A549 (cell line): ENCODE results near the gene BICDL1. TPM values are rescaled to one million over a fixed set of nuclear protein-coding genes. Genes with fewer than 3 reads are reported as not detected.

Source experiments
- ATAC-seq, 2 experiments: fragments of 200-7000 bp in 1 of 2; fragments of >200 bp in 1 of 2; cut with Nextera tagmentation in 1 of 2; cut with Tn5 transposase in 1 of 2; 3 replicates each; pipeline versions ENCODE4 v1.8.0 to v1.9.1; 2018 to 2020; ENCODE audit warnings: mild to moderate bottlenecking in 1 of 2, moderate library complexity in 1 of 2
- CTCF ChIA-PET: fragments of 300-600 bp; sonication (Branson Sonifier 250); formaldehyde crosslinking; extraction: SDS; loops from one replicate; lab custom pipeline; 2021; ENCODE audit warnings: antibody characterized with exemption, inconsistent platforms; lab: Yijun Ruan, JAX
- POLR2A ChIA-PET: fragments of 350-600 bp; formaldehyde crosslinking; extraction: SDS; loops from one replicate; lab custom pipeline; 2021; ENCODE audit warnings: antibody characterized with exemption, inconsistent platforms; lab: Yijun Ruan, JAX
- DNase-seq, 2 experiments: peaks; one replicate each; pipeline versions ENCODE4 v3.0.0 to v3.0.0-alpha.2; 2011 to 2016; ENCODE audit warnings: low read depth in 1 of 2, low spot score in 1 of 2
- FAIRE-seq: peaks from 2 replicates; lab custom pipeline; 2011; peaks lifted over from hg19 to GRCh38; lab: Jason Lieb, UNC
- H3K27ac ChIP-seq, 2 experiments: fragments of >200 bp; sonication (Bioruptor Twin); formaldehyde crosslinking; 3 replicates each; pipeline ENCODE4 v1.5.1; 2016 to 2017
- H3K4me1 ChIP-seq: fragments of >200 bp; sonication (Bioruptor Twin); formaldehyde crosslinking; 3 replicates; pipeline ENCODE4 v1.6.1; 2016
- H3K4me2 ChIP-seq: fragments of >200 bp; sonication (Bioruptor Twin); formaldehyde crosslinking; 3 replicates; pipeline ENCODE4 v1.6.1; 2016
- H3K4me3 ChIP-seq: fragments of >200 bp; sonication (Bioruptor Twin); formaldehyde crosslinking; 3 replicates; pipeline ENCODE4 v1.5.1; 2016
- H3K9me3 ChIP-seq: fragments of >200 bp; sonication (Bioruptor Twin); formaldehyde crosslinking; 3 replicates; pipeline ENCODE4 v1.6.1; 2016
- BCL3 ChIP-seq: fragments of >200 bp; sonication (Bioruptor Twin); formaldehyde crosslinking; IDR thresholded peaks from 3 replicates; pipeline ENCODE4 v1.6.1; 2016
- BHLHE40 ChIP-seq: IDR thresholded peaks from 2 replicates; pipeline ENCODE4 v1.6.1; 2012; ENCODE audit warnings: low read depth, low read length, inconsistent platforms
- CHD2 ChIP-seq: fragments of 150-350 bp; IDR thresholded peaks from 2 replicates; pipeline ENCODE4 v1.6.1; 2014; ENCODE audit warnings: low read length; ENCODE audit not compliant: partially characterized antibody
- CHD4 ChIP-seq: fragments of 200-600 bp; sonication (generic); IDR thresholded peaks from 2 replicates; pipeline ENCODE4 v1.6.1; 2016; ENCODE audit warnings: antibody characterized with exemption, mild to moderate bottlenecking, borderline replicate concordance
- CTCF ChIP-seq: fragments of >200 bp; sonication (Bioruptor Twin); formaldehyde crosslinking; IDR thresholded peaks from 3 replicates; pipeline ENCODE4 v1.5.1; 2016
- ELK1 ChIP-seq: fragments of 150-350 bp; IDR thresholded peaks from 2 replicates; pipeline ENCODE4 v1.6.1; 2014; ENCODE audit warnings: low read depth, mild to moderate bottlenecking, low read length
- ESRRA ChIP-seq: fragments of 150-350 bp; IDR thresholded peaks from 2 replicates; pipeline ENCODE4 v1.6.1; 2014; ENCODE audit warnings: mild to moderate bottlenecking, low read length, borderline replicate concordance
- FOSB ChIP-seq: fragments of 250-450 bp; sonication (Bioruptor Pico); IDR thresholded peaks from 2 replicates; pipeline ENCODE4 v1.5.0; 2020; ENCODE audit warnings: mild to moderate bottlenecking, moderate library complexity
- FOXS1 ChIP-seq: fragments of 250-450 bp; sonication (Bioruptor Pico); IDR thresholded peaks from 2 replicates; pipeline ENCODE4 v1.5.0; 2020; ENCODE audit warnings: mild to moderate bottlenecking, moderate library complexity
- GATA3 ChIP-seq: IDR thresholded peaks from 2 replicates; pipeline ENCODE4 v1.6.1; 2012; ENCODE audit warnings: borderline replicate concordance
- HDAC2 ChIP-seq: fragments of 200-600 bp; sonication (generic); IDR thresholded peaks from 2 replicates; pipeline ENCODE4 v1.6.1; 2016
- HOXA7 ChIP-seq: fragments of 250-450 bp; sonication (Bioruptor Pico); IDR thresholded peaks from 2 replicates; pipeline ENCODE4 v1.5.0; 2020; ENCODE audit warnings: mild to moderate bottlenecking, moderate library complexity
- HOXB5 ChIP-seq: fragments of 250-450 bp; sonication (Bioruptor Pico); IDR thresholded peaks from 2 replicates; pipeline ENCODE4 v1.5.0; 2020; ENCODE audit warnings: mild to moderate bottlenecking, moderate library complexity
- KDM1A ChIP-seq: fragments of 200-600 bp; sonication (generic); IDR thresholded peaks from 2 replicates; pipeline ENCODE4 v1.6.1; 2016; ENCODE audit warnings: low read depth, mild to moderate bottlenecking
- KDM5A ChIP-seq: fragments of 200-600 bp; sonication (generic); IDR thresholded peaks from 2 replicates; pipeline ENCODE4 v1.6.1; 2016; ENCODE audit warnings: antibody characterized with exemption, mild to moderate bottlenecking
- MAFK ChIP-seq: fragments of 450-650 bp; IDR thresholded peaks from 2 replicates; pipeline ENCODE4 v1.6.1; 2014; ENCODE audit not compliant: partially characterized antibody
- MAX ChIP-seq: IDR thresholded peaks from 2 replicates; pipeline ENCODE4 v1.6.1; 2012
- MAZ ChIP-seq: fragments of 150-350 bp; IDR thresholded peaks from 2 replicates; pipeline ENCODE4 v1.6.1; 2014; ENCODE audit warnings: antibody characterized with exemption, low read depth, low read length, borderline replicate concordance
- MYC ChIP-seq: IDR thresholded peaks from 2 replicates; pipeline ENCODE4 v1.6.1; 2012; ENCODE audit warnings: mild to moderate bottlenecking, inconsistent platforms, low read length, improper control_type of control experiment, borderline replicate concordance
- NFE2L2 ChIP-seq: fragments of 150-350 bp; conservative IDR thresholded peaks from 2 replicates; pipeline ENCODE4 v1.6.1; 2014; ENCODE audit warnings: low read length
- NPAS2 ChIP-seq: fragments of 250-450 bp; sonication (Bioruptor Pico); IDR thresholded peaks from 2 replicates; pipeline ENCODE4 v1.8.0; 2022; ENCODE audit warnings: mild to moderate bottlenecking, moderate library complexity, borderline replicate concordance
- POLR2A ChIP-seq: IDR thresholded peaks from 2 replicates; pipeline ENCODE4 v1.6.1; 2012; ENCODE audit warnings: mild to moderate bottlenecking, low read length
- RAD21 ChIP-seq, 2 experiments: fragments of >200 bp in 1 of 2; sonication (Bioruptor Twin) in 1 of 2; formaldehyde crosslinking in 1 of 2; IDR thresholded peaks in 1 of 2; conservative IDR thresholded peaks in 1 of 2; 2 replicates in 1 of 2; 3 replicates in 1 of 2; pipeline ENCODE4 v1.6.1; 2012 to 2018; ENCODE audit warnings: inconsistent platforms in 1 of 2
- RFX5 ChIP-seq: fragments of 450-650 bp; IDR thresholded peaks from 2 replicates; pipeline ENCODE4 v1.7.1; 2014; ENCODE audit warnings: antibody characterized with exemption, mild to moderate bottlenecking, moderate library complexity
- SMC3 ChIP-seq: fragments of >200 bp; sonication (Bioruptor Twin); formaldehyde crosslinking; IDR thresholded peaks from 3 replicates; pipeline ENCODE4 v1.6.1; 2018; ENCODE audit warnings: inconsistent platforms
- TFCP2L1 ChIP-seq: fragments of 250-450 bp; sonication (Bioruptor Pico); IDR thresholded peaks from 2 replicates; pipeline ENCODE4 v1.5.0; 2021; ENCODE audit warnings: mild to moderate bottlenecking
- TP53 ChIP-seq: fragments of 250-450 bp; sonication (Bioruptor Pico); IDR thresholded peaks from 2 replicates; pipeline ENCODE4 v1.5.0; 2021; ENCODE audit warnings: mild to moderate bottlenecking, moderate library complexity
- USF2 ChIP-seq: fragments of 450-650 bp; IDR thresholded peaks from 2 replicates; pipeline ENCODE4 v1.6.1; 2014; ENCODE audit warnings: antibody characterized with exemption
- ZC3H11A ChIP-seq: fragments of 450-650 bp; IDR thresholded peaks from 2 replicates; pipeline ENCODE4 v1.6.1; 2014; ENCODE audit warnings: antibody characterized with exemption, mild to moderate bottlenecking
- WGBS: methylation state at CpG from one replicate; pipeline ENCODE4 v1.1.6; 2017; ENCODE audit errors: missing lambda C conversion rate; 5-methylcytosine and 5-hydroxymethylcytosine counted together
- polyA plus RNA-seq, 4 experiments: library from polyadenylated mRNA; depleted of rRNA in 3 of 4; stranded (reverse); fragments of >200 nt; fragmentation: RNase III in 1 of 4; extraction: RNeasy Plus Mini Kit Qiagen cat#74134 plus additional on column Dnase treatment in 1 of 4; gene quantifications; 2 replicates in 3 of 4; 3 replicates in 1 of 4; pipeline ENCODE4 v1.2.3, GENCODE V29; 2011 to 2017

BICDL1 gene
- polyA plus RNA-seq, 2 of the 4 experiments (the other 2 are of a cell fraction): 3.8 to 4.5 TPM

GRCh38 chr12:120019197-120019596 is 30.2 kb downstream of the BICDL1 start:
- Histone ChIP-seq H3K4me1 (peaks cover 2% of the 10 kb centered on the region; the same call in 2 of the 3 replicates), H3K27ac (no peak overlapping the region), H3K4me2 (no peak overlapping the region), H3K4me3 (no peak overlapping the region), H3K9me3 (no peaks in the 10 kb centered on the region)
- DNase-seq: no peak
- CTCF ChIA-PET: interaction anchor here (0.7 kb wide), 1 partner anchor 1130 kb away, joined by 3 read pairs; no protein-coding TSS in a partner anchor
- no peak for TF ChIP-seq MAZ
- TF ChIP-seq ELK1: no peak
- no peak for TF ChIP-seq KDM5A
- TF ChIP-seq KDM1A: no peak
- no peak for TF ChIP-seq HOXA7 (CRISPR knock-in tag)
- TF ChIP-seq RAD21 (conservative IDR thresholded peaks at IDR 0.05 in 1 of 2, IDR thresholded peaks at IDR 0.05 in 1 of 2): no peak
- TF ChIP-seq MAFK: no peak
- POLR2A ChIA-PET: no interaction called here
- no peak for ATAC-seq
- FAIRE-seq: no peak

GRCh38 chr12:120019938-120020337 is 30.9 kb downstream of the BICDL1 start:
- Histone ChIP-seq H3K4me1 (no peaks in the 10 kb centered on the region), H3K27ac (no peak overlapping the region), H3K9me3 (no peaks in the 10 kb centered on the region), H3K4me2 (no peak overlapping the region), H3K4me3 (no peak overlapping the region)
- ATAC-seq (no peak), DNase-seq (no peak), FAIRE-seq (no peak)
- WGBS: 92% methylated on average over 5 of the region's 5 CpGs
- CTCF ChIA-PET: no interaction called here
- TF ChIP-seq BCL3 (no peak), GATA3 (no peak), NPAS2 (CRISPR knock-in tag) (no peak), POLR2A (no peak), ESRRA (no peak), HOXA7 (CRISPR knock-in tag) (no peak), RFX5 (no peak), ZC3H11A (no peak), MAZ (no peak)
- POLR2A ChIA-PET: no interaction called here

- CTCF ChIA-PET: no interaction called here
- ATAC-seq: no peak
Measured at GRCh38 chr12:120024193-120024592, 35.2 kb downstream of the BICDL1 start.

More at GRCh38 chr12:120024193-120024592, 35.2 kb downstream of the BICDL1 start:
- POLR2A ChIA-PET: no interaction called here
- no peaks in the 10 kb centered on the region for H3K9me3 ChIP-seq
- no peak overlapping the region for H3K4me2 ChIP-seq
- TF ChIP-seq CTCF: no peak
- no peak for TF ChIP-seq TP53 (CRISPR knock-in tag)
- no peak for TF ChIP-seq CHD2
- no peak for TF ChIP-seq MAX
- no peak for TF ChIP-seq HDAC2
- no peak for TF ChIP-seq POLR2A
- TF ChIP-seq TFCP2L1 (CRISPR knock-in tag): no peak
- TF ChIP-seq MAZ: no peak
- no peak for TF ChIP-seq NFE2L2
- no peak for TF ChIP-seq SMC3
- no peak for TF ChIP-seq KDM1A
- no peak for TF ChIP-seq MYC
- TF ChIP-seq FOSB (CRISPR knock-in tag): no peak
- TF ChIP-seq RAD21 (conservative IDR thresholded peaks at IDR 0.05 in 1 of 2, IDR thresholded peaks at IDR 0.05 in 1 of 2): no peak
- no peak for TF ChIP-seq FOXS1 (CRISPR knock-in tag)
- no peak for TF ChIP-seq CHD4
- no peak for TF ChIP-seq KDM5A
- TF ChIP-seq BHLHE40: no peak
- no peak for TF ChIP-seq USF2
- TF ChIP-seq HOXB5 (CRISPR knock-in tag): no peak
- H3K27ac ChIP-seq: no peak overlapping the region
- no peaks in the 10 kb centered on the region for H3K4me1 ChIP-seq
- no peak for FAIRE-seq
- WGBS: 39% methylated on average over 2 of the region's 2 CpGs
- H3K4me3 ChIP-seq: no peak overlapping the region
- no peak for DNase-seq
